Activated CD8-positive, alpha-beta memory T cell treated with anti-CD3 and anti-CD28 coated beads, Interleukin-2, amount 50 U/mL, for 1 hour (primary cell): ENCODE data around the gene LRRC75A.
"Not testable (repeated sequence)": the region's sequence is repeated elsewhere in the genome, so short reads cannot be mapped to it uniquely, and the experiment has no call there.

ENCODE experiments used
- DNase-seq: peaks from one replicate; pipeline ENCODE4 v3.0.0-alpha.2; 2020; ENCODE audit errors: extremely low read depth

The LRRC75A gene

DNA sequence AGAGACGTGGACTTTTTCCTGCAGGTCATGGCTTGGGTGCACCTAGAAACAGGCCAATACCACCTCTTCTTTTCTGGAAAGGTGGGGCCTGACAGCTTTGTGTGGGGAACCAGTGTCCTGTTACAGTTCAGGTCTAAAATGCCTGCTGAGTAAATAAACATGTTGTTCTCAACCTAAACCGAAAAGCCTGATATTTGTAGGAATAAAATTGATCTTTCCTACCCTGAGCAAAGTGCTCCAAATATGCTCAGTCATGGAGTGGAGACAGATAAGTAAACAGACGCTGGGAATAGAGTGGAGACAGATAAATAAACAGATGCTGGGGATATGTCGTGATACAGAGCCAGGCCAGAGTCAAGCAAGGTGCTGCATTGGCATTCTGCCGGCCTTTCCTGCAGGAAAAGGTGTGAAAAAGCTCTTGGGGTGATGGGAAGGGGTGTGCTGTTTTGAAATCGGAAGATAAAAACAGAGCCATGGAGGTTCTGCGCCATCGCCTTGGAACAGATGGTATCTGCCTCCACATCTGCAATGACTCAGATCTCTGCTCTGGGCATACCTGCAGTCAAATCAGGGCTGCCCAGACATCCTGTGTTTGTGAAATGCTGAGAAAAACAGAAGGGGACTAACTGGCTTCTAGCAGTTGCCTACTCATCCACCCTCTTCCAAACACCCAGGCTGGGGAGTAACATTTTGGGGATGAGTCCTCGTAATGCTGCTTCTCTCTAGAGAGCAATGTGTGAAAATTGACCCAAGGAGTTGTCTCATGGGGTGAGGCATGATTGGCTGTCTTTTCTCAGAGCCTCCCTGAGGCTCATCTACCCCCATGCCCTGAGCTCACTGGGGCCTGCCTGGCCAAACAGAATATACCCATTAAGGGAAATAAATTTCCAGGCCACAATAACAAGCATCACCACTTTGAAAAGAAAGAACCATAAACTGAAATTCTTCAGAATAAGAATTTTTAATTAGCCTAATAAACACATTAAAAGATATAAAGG is 93.4 kb downstream of the LRRC75A start:
- DNase-seq = no peak

DNA sequence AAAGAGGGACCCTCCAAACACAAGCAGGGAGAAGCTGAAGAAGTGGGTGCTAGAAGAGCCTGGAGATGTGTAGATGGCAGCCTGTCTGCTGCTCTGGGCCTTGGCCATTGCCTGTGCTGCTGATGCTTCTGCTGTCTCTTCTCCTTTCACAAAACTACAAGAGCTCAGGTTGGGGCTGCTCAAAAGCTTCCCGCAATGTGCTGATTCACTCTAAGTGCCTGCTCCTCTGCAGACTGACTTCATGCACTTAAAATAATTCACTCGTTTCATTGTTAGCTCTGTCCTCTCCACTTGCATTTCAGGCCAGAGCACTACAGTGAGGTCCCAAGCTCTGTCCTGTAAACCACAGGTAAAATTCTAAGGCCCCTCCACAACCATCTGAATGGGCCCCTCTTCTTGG is 95.3 kb downstream of the LRRC75A start:
- DNase-seq = not testable (repeated sequence)

DNA sequence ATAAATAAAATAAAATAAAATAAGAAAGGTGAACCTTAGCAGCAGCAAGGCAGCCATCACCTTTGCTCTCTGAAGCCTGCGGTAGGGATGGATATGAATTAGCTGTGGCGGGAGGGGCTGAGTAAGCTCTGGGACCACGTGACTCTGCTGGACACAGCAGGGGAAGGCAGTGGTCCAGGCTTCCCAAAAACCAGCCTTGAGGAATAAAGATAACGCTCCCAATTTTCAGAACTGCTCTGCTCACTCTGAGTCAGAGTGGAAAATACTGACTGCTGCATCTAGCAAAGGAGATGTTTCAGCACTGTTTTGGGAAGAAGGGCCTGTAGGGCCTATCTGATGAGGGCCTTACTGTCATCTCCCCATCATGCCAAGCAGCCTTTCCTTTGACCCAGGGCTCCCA is 96.1 kb downstream of the LRRC75A start:
- DNase-seq = not testable (repeated sequence)

DNA sequence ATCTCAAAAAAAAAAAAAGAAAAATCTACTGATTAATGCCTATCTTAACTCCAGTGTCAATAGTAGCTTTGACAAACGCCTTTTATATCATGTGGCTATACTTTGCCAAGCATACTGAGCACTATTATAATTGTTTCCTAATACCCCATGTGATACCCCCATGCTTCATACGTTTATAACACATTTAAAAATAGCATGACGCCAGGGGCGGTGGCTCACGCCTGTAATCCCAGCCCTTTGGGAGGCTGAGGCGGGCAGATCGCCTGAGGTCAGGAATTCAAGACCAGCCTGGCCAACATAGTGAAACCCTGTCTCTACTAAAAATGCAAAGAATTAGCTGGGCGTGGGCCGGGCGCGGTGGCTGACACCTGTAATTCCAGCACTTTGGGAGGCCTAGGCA is 99.5 kb downstream of the LRRC75A start:
- not testable (repeated sequence) for DNase-seq
